OCI-LY7 (cell line): ENCODE measurements around the gene GXYLT2. TPM values are rescaled to one million over a fixed set of nuclear protein-coding genes. Genes with fewer than 3 reads are reported as not detected.

Source experiments
- BruUV-seq: library from RNA; stranded (reverse); fragments of 400-500 nt; replicated peaks from 2 replicates; lab custom pipeline; 2021; lab: Mats Ljungman, UMichigan
- CTCF ChIA-PET: fragments of 300-600 bp; sonication (Branson Sonifier 250); formaldehyde crosslinking; loops from one replicate; lab custom pipeline; 2022; ENCODE audit warnings: antibody characterized with exemption; ENCODE audit not compliant: unreplicated experiment; lab: Charles Lee
- POLR2A ChIA-PET: fragments of 300-600 bp; sonication (Branson Sonifier 250); formaldehyde crosslinking; loops from one replicate; lab custom pipeline; 2022; ENCODE audit warnings: antibody characterized with exemption; lab: Charles Lee
- DNase-seq: peaks from one replicate; pipeline ENCODE4 v3.0.0-alpha.2; 2015; ENCODE audit warnings: low spot score
- H2AFZ ChIP-seq: fragments of 200-600 bp; sonication (generic), shearing (Covaris generic); 2 replicates; pipeline ENCODE4 v1.6.1; 2014; ENCODE audit warnings: mild to moderate bottlenecking, antibody characterized with exemption, low read length, moderate library complexity
- H3K27ac ChIP-seq: fragments of 200-600 bp; sonication (generic); 2 replicates; pipeline ENCODE4 v1.5.1; 2014; ENCODE audit warnings: mixed run types, low read depth, mild to moderate bottlenecking, moderate library complexity, low read length, inconsistent platforms; ENCODE audit not compliant: poor library complexity, severe bottlenecking
- H3K36me3 ChIP-seq: fragments of 200-600 bp; sonication (generic); 2 replicates; pipeline ENCODE4 v1.6.1; 2014; ENCODE audit warnings: mild to moderate bottlenecking, antibody characterized with exemption, low read length, moderate library complexity, mixed read lengths; ENCODE audit not compliant: insufficient read depth
- H3K4me1 ChIP-seq: fragments of 200-600 bp; sonication (generic); 2 replicates; pipeline ENCODE4 v1.5.1; 2014; ENCODE audit warnings: mild to moderate bottlenecking, low read length; ENCODE audit not compliant: insufficient read depth, poor library complexity, severe bottlenecking
- H3K4me2 ChIP-seq: fragments of 200-600 bp; sonication (generic); 2 replicates; pipeline ENCODE4 v1.6.1; 2014; ENCODE audit warnings: mild to moderate bottlenecking, low read length
- H3K4me3 ChIP-seq: fragments of 200-600 bp; sonication (generic); 2 replicates; pipeline ENCODE4 v1.5.1; 2014; ENCODE audit warnings: mild to moderate bottlenecking, low read depth, low read length; ENCODE audit not compliant: poor library complexity, severe bottlenecking
- H3K79me2 ChIP-seq: fragments of 200-600 bp; sonication (generic); 2 replicates; pipeline ENCODE4 v1.6.1; 2016; ENCODE audit warnings: low read depth, mild to moderate bottlenecking, low read length, moderate library complexity, mixed read lengths; ENCODE audit not compliant: insufficient read depth
- H3K9me2 ChIP-seq: fragments of 200-600 bp; sonication (generic); 2 replicates; pipeline ENCODE4 v1.6.1; 2016; ENCODE audit warnings: mild to moderate bottlenecking, low read length, mixed read lengths; ENCODE audit not compliant: insufficient read depth
- H3K9me3 ChIP-seq: fragments of 200-600 bp; sonication (generic); 2 replicates; pipeline ENCODE4 v1.6.1; 2014; ENCODE audit warnings: mild to moderate bottlenecking, mixed run types, low read length, mixed read lengths
- H4K20me1 ChIP-seq: fragments of 200-600 bp; sonication (generic); 2 replicates; pipeline ENCODE4 v1.6.1; 2014; ENCODE audit warnings: mild to moderate bottlenecking, antibody characterized with exemption, low read length, moderate library complexity, mixed read lengths; ENCODE audit not compliant: insufficient read depth
- EZH2phosphoT487 ChIP-seq: fragments of 200-600 bp; sonication (generic); IDR thresholded peaks from 2 replicates; pipeline ENCODE4 v1.6.1; 2018; ENCODE audit warnings: low read depth, borderline replicate concordance, mild to moderate bottlenecking, mixed run types, antibody characterized with exemption, low read length, moderate library complexity, mixed read lengths
- intact Hi-C: fragments of 100-400 bp; cut with micrococcal nuclease; formaldehyde crosslinking; loops from one replicate; pipeline ENCODE4 v1.10.0; 2022; ENCODE audit not compliant: unreplicated experiment
- total RNA-seq, 2 experiments: library from RNA; depleted of rRNA in 1 of 2; stranded (reverse); fragments of >200 nt in 1 of 2; shearing (Covaris generic) in 1 of 2; gene quantifications; 2 replicates each; pipeline ENCODE4 v1.2.3, GENCODE V29; 2014 to 2022
- TF ChIP-seq, protein P1 (sequence below): fragments of 200-600 bp; sonication (generic); conservative IDR thresholded peaks from 2 replicates; pipeline ENCODE4 v1.5.1; 2014; ENCODE audit warnings: mild to moderate bottlenecking, antibody characterized with exemption, low read length, moderate library complexity, mixed read lengths

Gene GXYLT2
- total RNA-seq, 2 experiments from 2014 or later: not detected

DNA sequence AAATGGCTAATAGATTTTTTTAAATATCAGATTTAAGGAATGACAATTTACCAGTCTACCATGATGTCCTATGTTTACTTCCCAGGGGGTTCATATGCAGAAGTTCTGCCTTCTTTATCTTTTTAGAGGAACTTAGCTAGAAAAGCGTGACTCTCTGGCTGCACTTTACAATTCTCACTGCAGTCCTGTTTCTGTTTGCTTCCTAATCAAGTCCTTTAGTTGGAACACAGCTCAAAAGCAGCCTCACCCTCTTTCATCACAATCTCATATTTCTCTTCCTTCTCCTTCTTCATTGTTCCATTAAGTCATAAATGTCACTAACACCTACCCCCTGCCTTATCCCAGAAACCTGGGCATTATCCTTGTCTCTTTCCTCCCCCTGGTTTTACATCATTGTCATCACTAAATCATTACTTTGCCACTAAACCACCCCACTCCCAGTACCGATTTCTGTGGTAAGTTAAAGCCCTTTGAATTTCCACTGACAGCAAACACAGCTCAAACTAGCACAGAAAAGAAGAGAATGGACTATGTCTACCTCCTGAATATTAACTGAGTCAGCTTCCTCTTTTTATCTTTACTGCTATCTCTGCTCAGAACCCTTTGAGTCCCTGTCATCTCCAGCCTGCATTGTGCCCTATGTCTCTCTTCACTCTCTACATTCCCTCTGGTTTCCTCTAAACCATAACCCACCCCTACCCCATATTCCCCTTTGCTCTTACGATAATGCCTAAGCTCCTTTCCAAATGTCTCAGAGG, 94.9 kb downstream of the GXYLT2 start:
- H4K20me1 ChIP-seq: no peaks in the 10 kb centered on the region
- H2AFZ ChIP-seq: no peak overlapping the region
- CTCF ChIA-PET: interaction anchor here (0.6 kb wide), 1 partner anchor 19 kb away, joined by 3 read pairs; no protein-coding TSS in a partner anchor
- BruUV-seq: no TSS peak
- intact Hi-C loops: no loop called here
- H3K4me1 ChIP-seq: no peaks in the 10 kb centered on the region
- DNase-seq: no peak
- H3K9me3 ChIP-seq: no peaks in the 10 kb centered on the region
- no peak overlapping the region for H3K4me3 ChIP-seq
- no peak overlapping the region for H3K4me2 ChIP-seq
- TF ChIP-seq EZH2phosphoT487: no peak
- TF ChIP-seq, protein P1, sequence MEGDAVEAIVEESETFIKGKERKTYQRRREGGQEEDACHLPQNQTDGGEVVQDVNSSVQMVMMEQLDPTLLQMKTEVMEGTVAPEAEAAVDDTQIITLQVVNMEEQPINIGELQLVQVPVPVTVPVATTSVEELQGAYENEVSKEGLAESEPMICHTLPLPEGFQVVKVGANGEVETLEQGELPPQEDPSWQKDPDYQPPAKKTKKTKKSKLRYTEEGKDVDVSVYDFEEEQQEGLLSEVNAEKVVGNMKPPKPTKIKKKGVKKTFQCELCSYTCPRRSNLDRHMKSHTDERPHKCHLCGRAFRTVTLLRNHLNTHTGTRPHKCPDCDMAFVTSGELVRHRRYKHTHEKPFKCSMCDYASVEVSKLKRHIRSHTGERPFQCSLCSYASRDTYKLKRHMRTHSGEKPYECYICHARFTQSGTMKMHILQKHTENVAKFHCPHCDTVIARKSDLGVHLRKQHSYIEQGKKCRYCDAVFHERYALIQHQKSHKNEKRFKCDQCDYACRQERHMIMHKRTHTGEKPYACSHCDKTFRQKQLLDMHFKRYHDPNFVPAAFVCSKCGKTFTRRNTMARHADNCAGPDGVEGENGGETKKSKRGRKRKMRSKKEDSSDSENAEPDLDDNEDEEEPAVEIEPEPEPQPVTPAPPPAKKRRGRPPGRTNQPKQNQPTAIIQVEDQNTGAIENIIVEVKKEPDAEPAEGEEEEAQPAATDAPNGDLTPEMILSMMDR: no peak
- no peaks in the 10 kb centered on the region for H3K9me2 ChIP-seq
- POLR2A ChIA-PET: interaction anchor here (0.7 to 1.6 kb wide), 4 partner anchors 11 to 44 kb away, joined by 3 to 8 read pairs (median 6); no protein-coding TSS in a partner anchor
- H3K27ac ChIP-seq: no peak overlapping the region
- no peaks in the 10 kb centered on the region for H3K36me3 ChIP-seq
- no peaks in the 10 kb centered on the region for H3K79me2 ChIP-seq

GRCh38 chr3:72985576-72985975, 97.7 kb downstream of the GXYLT2 start:
- ChIA-PET CTCF (no interaction called here), POLR2A (interaction anchor here (0.6 to 2.0 kb wide), 5 partner anchors 11 to 512 kb away, joined by 3 to 7 read pairs (median 4); partner anchors contain the start of gene PPP4R2)
- DNase-seq: no peak
- Histone ChIP-seq H3K9me3 (no peaks in the 10 kb centered on the region), H3K36me3 (no peaks in the 10 kb centered on the region), H3K4me1 (no peaks in the 10 kb centered on the region), H4K20me1 (no peaks in the 10 kb centered on the region), H3K79me2 (no peaks in the 10 kb centered on the region), H3K9me2 (no peaks in the 10 kb centered on the region), H3K4me2 (no peak overlapping the region), H3K27ac (no peak overlapping the region), H3K4me3 (no peak overlapping the region), H2AFZ (no peak overlapping the region)
- intact Hi-C loops: no loop called here
- no peak for TF ChIP-seq EZH2phosphoT487
- TF ChIP-seq, protein P1: no peak
- BruUV-seq: no TSS peak
